OCI-LY1 (cell line): ENCODE measurements around the gene EIF3J.

Experiments used
- H2AFZ ChIP-seq: fragments of 200-600 bp; sonication (generic), shearing (Covaris generic); 2 replicates; pipeline ENCODE4 v1.6.0; 2014; ENCODE audit warnings: antibody characterized with exemption, mild to moderate bottlenecking, low read length
- H3F3A ChIP-seq: fragments of 200-600 bp; sonication (generic), shearing (Covaris generic); 2 replicates; pipeline ENCODE4 v1.6.0; 2014; ENCODE audit warnings: mild to moderate bottlenecking, antibody characterized with exemption, low read length, moderate library complexity; ENCODE audit not compliant: insufficient read depth
- H3K27ac ChIP-seq: fragments of 200-600 bp; sonication (generic); 2 replicates; pipeline ENCODE4 v1.5.1; 2014; ENCODE audit warnings: low read length, mixed run types, mild to moderate bottlenecking, low read depth; ENCODE audit not compliant: poor library complexity, severe bottlenecking
- H3K27me3 ChIP-seq: fragments of 200-600 bp; sonication (generic); 2 replicates; pipeline ENCODE4 v1.6.0; 2014; ENCODE audit warnings: antibody characterized with exemption, mild to moderate bottlenecking, low read length, moderate library complexity; ENCODE audit not compliant: insufficient read depth
- H3K36me3 ChIP-seq: fragments of 200-600 bp; sonication (generic); 2 replicates; pipeline ENCODE4 v1.6.1; 2014; ENCODE audit warnings: mild to moderate bottlenecking, antibody characterized with exemption, low read length, moderate library complexity, mixed read lengths; ENCODE audit not compliant: insufficient read depth
- H3K4me1 ChIP-seq: fragments of 200-600 bp; sonication (generic); 2 replicates; pipeline ENCODE4 v1.5.1; 2014; ENCODE audit warnings: mild to moderate bottlenecking, low read length, moderate library complexity; ENCODE audit not compliant: insufficient read depth, severe bottlenecking
- H3K4me2 ChIP-seq: fragments of 200-600 bp; sonication (generic), shearing (Covaris generic); 2 replicates; pipeline ENCODE4 v1.6.1; 2014; ENCODE audit warnings: low read length
- H3K4me3 ChIP-seq: fragments of 200-600 bp; sonication (generic); 2 replicates; pipeline ENCODE4 v1.5.1; 2014; ENCODE audit warnings: low read length, low read depth, mild to moderate bottlenecking, mixed read lengths; ENCODE audit not compliant: poor library complexity, severe bottlenecking
- H3K79me2 ChIP-seq: fragments of 200-600 bp; shearing (Covaris generic); 2 replicates; pipeline ENCODE4 v1.6.1; 2016; ENCODE audit warnings: mixed run types, low read length, mixed read lengths; ENCODE audit not compliant: insufficient read depth
- H3K9ac ChIP-seq: fragments of 200-600 bp; sonication (generic), shearing (Covaris generic); 2 replicates; pipeline ENCODE4 v1.6.1; 2014; ENCODE audit warnings: mild to moderate bottlenecking, low read length, mixed read lengths
- H3K9me2 ChIP-seq: fragments of 200-600 bp; sonication (generic), shearing (Covaris generic); 2 replicates; pipeline ENCODE4 v1.6.1; 2014; ENCODE audit warnings: low read depth, mild to moderate bottlenecking, low read length, mixed read lengths
- H3K9me3 ChIP-seq: fragments of 200-600 bp; shearing (Covaris generic); 2 replicates; pipeline ENCODE4 v1.6.1; 2014; ENCODE audit warnings: low read length, mixed read lengths
- H4K20me1 ChIP-seq: fragments of 200-600 bp; sonication (generic), shearing (Covaris generic); 2 replicates; pipeline ENCODE4 v1.6.0; 2016; ENCODE audit warnings: mild to moderate bottlenecking, low read length; ENCODE audit not compliant: insufficient read depth
- CTCF ChIP-seq: fragments of 200-600 bp; sonication (generic), shearing (Covaris generic); IDR thresholded peaks from 2 replicates; pipeline ENCODE4 v1.5.1; 2017; ENCODE audit warnings: mild to moderate bottlenecking, antibody characterized with exemption, low read length, moderate library complexity, mixed read lengths
- EZH2 ChIP-seq: fragments of 200-600 bp; sonication (generic), shearing (Covaris generic); IDR thresholded peaks from 2 replicates; pipeline ENCODE4 v1.8.0; 2017; ENCODE audit warnings: borderline replicate concordance, mixed run types, mild to moderate bottlenecking, antibody characterized with exemption, low read length, moderate library complexity, mixed read lengths

The EIF3J gene

GRCh38 chr15:44492040-44492439 lies 44.9 kb upstream of the EIF3J start:
- no peaks in the 10 kb centered on the region for H3F3A ChIP-seq
- H2AFZ ChIP-seq: no peak overlapping the region
- H3K4me3 ChIP-seq: no peak overlapping the region
- no peaks in the 10 kb centered on the region for H3K79me2 ChIP-seq
- H3K27ac ChIP-seq: no peak overlapping the region
- H3K4me1 ChIP-seq: no peaks in the 10 kb centered on the region
- H3K9ac ChIP-seq: no peak overlapping the region
- H3K4me2 ChIP-seq: no peak overlapping the region
- H3K9me3 ChIP-seq: no peaks in the 10 kb centered on the region
- no peaks in the 10 kb centered on the region for H3K27me3 ChIP-seq
- TF ChIP-seq EZH2: no peak
- no peak for TF ChIP-seq CTCF
- peaks cover 63% of the 10 kb centered on the region for H3K36me3 ChIP-seq
- H4K20me1 ChIP-seq: no peaks in the 10 kb centered on the region
- no peaks in the 10 kb centered on the region for H3K9me2 ChIP-seq

- peaks cover 59% of the 10 kb centered on the region for H3K36me3 ChIP-seq
- H3K79me2 ChIP-seq: no peaks in the 10 kb centered on the region
- H3K9me2 ChIP-seq: no peaks in the 10 kb centered on the region
- no peaks in the 10 kb centered on the region for H4K20me1 ChIP-seq
- TF ChIP-seq EZH2 (no peak), CTCF (no peak)
- no peak overlapping the region for H3K27ac ChIP-seq
- no peak overlapping the region for H3K9ac ChIP-seq
- no peak overlapping the region for H2AFZ ChIP-seq
- H3K4me3 ChIP-seq: no peak overlapping the region
- H3F3A ChIP-seq: no peaks in the 10 kb centered on the region
- H3K9me3 ChIP-seq: no peaks in the 10 kb centered on the region
- no peaks in the 10 kb centered on the region for H3K4me1 ChIP-seq
- no peaks in the 10 kb centered on the region for H3K27me3 ChIP-seq
- no peak overlapping the region for H3K4me2 ChIP-seq
Measured at GRCh38 chr15:44492672-44493071, 44.3 kb upstream of the EIF3J start.

- Histone ChIP-seq H3K4me3 (no peak overlapping the region), H4K20me1 (no peaks in the 10 kb centered on the region), H3K9ac (no peak overlapping the region), H3K79me2 (no peaks in the 10 kb centered on the region), H3K36me3 (peaks cover 65% of the 10 kb centered on the region), H3K27ac (no peak overlapping the region), H3K27me3 (no peaks in the 10 kb centered on the region), H2AFZ (no peak overlapping the region), H3K4me2 (no peak overlapping the region), H3K9me2 (no peaks in the 10 kb centered on the region), H3K4me1 (no peaks in the 10 kb centered on the region), H3F3A (no peaks in the 10 kb centered on the region), H3K9me3 (no peaks in the 10 kb centered on the region)
- TF ChIP-seq CTCF (no peak), EZH2 (no peak)
Measured at GRCh38 chr15:44495562-44495961, 41.4 kb upstream of the EIF3J start.
